ENCODE data around the gene MAGEA6. TPM values are rescaled to one million over a fixed set of nuclear protein-coding genes. Genes with fewer than 3 reads are reported as not detected.
"Not testable (repeated sequence)": the region's sequence is repeated elsewhere in the genome, so short reads cannot be mapped to it uniquely, and the experiment has no call there.

The MAGEA6 gene
- not detected in 2 replicates for total RNA-seq

GRCh38 chrX:152769549-152770289 is at the start of gene MAGEA6:
MAGEA6 (minus strand) TSS chrX:152769689; CDS start chrX:152767650, 2,039 bp downstream.
- DNase-seq (ENCODE audit: extremely low read depth, low read depth, low spot score): not testable (repeated sequence)

- no peak for DNase-seq (ENCODE audit: extremely low read depth, low read depth, low spot score)
Measured at GRCh38 chrX:152819266-152819665, 49.8 kb upstream of the MAGEA6 start.

GRCh38 chrX:152818356-152818755 is 48.9 kb upstream of the MAGEA6 start:
- no peak for DNase-seq (ENCODE audit: extremely low read depth, low read depth, low spot score)

GRCh38 chrX:152817078-152817764 is 47.7 kb upstream of the MAGEA6 start:
- DNase-seq (ENCODE audit: extremely low read depth, low read depth, low spot score): no peak

- no peak for DNase-seq (ENCODE audit: extremely low read depth, low read depth, low spot score)
Measured at GRCh38 chrX:152814048-152814447, 44.6 kb upstream of the MAGEA6 start.

GRCh38 chrX:152813206-152813605 is 43.7 kb upstream of the MAGEA6 start:
- no peak for DNase-seq (ENCODE audit: extremely low read depth, low read depth, low spot score)

GRCh38 chrX:152810403-152810802 is 40.9 kb upstream of the MAGEA6 start:
- DNase-seq (ENCODE audit: extremely low read depth, low read depth, low spot score): no peak

GRCh38 chrX:152806035-152806434 is 36.5 kb upstream of the MAGEA6 start:
- no peak for DNase-seq (ENCODE audit: extremely low read depth, low read depth, low spot score)

GRCh38 chrX:152798945-152799344 is 29.5 kb upstream of the MAGEA6 start:
- DNase-seq (ENCODE audit: extremely low read depth, low read depth, low spot score): no peak

- not testable (repeated sequence) for DNase-seq (ENCODE audit: extremely low read depth, low read depth, low spot score)
Measured at GRCh38 chrX:152787062-152787461, 17.6 kb upstream of the MAGEA6 start.

- not testable (repeated sequence) for DNase-seq (ENCODE audit: extremely low read depth, low read depth, low spot score)
Measured at GRCh38 chrX:152766562-152766961, 2.9 kb downstream of the MAGEA6 start.

- DNase-seq (ENCODE audit: extremely low read depth, low read depth, low spot score): not testable (repeated sequence)
Measured at GRCh38 chrX:152761582-152761981, 7.9 kb downstream of the MAGEA6 start.

- DNase-seq (ENCODE audit: extremely low read depth, low read depth, low spot score): not testable (repeated sequence)
Measured at GRCh38 chrX:152759544-152759943, 9.9 kb downstream of the MAGEA6 start.

- DNase-seq (ENCODE audit: extremely low read depth, low read depth, low spot score): not testable (repeated sequence)
Measured at GRCh38 chrX:152758918-152759317, 10.6 kb downstream of the MAGEA6 start, which contains the start of gene CSAG3. CSAG3 (plus strand) TSS chrX:152759218.

- DNase-seq (ENCODE audit: extremely low read depth, low read depth, low spot score): not testable (repeated sequence)
Measured at GRCh38 chrX:152754871-152755270, 14.6 kb downstream of the MAGEA6 start.

- DNase-seq (ENCODE audit: extremely low read depth, low read depth, low spot score): not testable (repeated sequence)
Measured at GRCh38 chrX:152753686-152754650, 15.5 kb downstream of the MAGEA6 start, which contains the start of gene MAGEA2. MAGEA2 (minus strand) TSS chrX:152753842; CDS start chrX:152751363, 2,479 bp downstream.

- DNase-seq (ENCODE audit: extremely low read depth, low read depth, low spot score): no peak
Measured at GRCh38 chrX:152738560-152738959, 30.9 kb downstream of the MAGEA6 start.

GRCh38 chrX:152736528-152736927 is 33.0 kb downstream of the MAGEA6 start:
- not testable (repeated sequence) for DNase-seq (ENCODE audit: extremely low read depth, low read depth, low spot score)

GRCh38 chrX:152735860-152736511 is 33.5 kb downstream of the MAGEA6 start:
- DNase-seq (ENCODE audit: extremely low read depth, low read depth, low spot score): no peak

GRCh38 chrX:152735101-152735500 is 34.4 kb downstream of the MAGEA6 start:
- no peak for DNase-seq (ENCODE audit: extremely low read depth, low read depth, low spot score)

Data from glomerular endothelial cell (primary cell).